Esophagus squamous epithelium (tissue), 5 donors: ENCODE data around the gene TM4SF5. TPM values are rescaled to one million over a fixed set of nuclear protein-coding genes. Genes with fewer than 3 reads are reported as not detected.

Source experiments
- DNase-seq: peaks from one replicate; lab custom pipeline; 2025; lab: John Stamatoyannopoulos, UW
- H3K27ac ChIP-seq, 4 donors: fragments of 200-600 bp; sonication (generic); one replicate each; pipeline ENCODE4 v1.5.1; 2016 to 2019; ENCODE audit warnings: mild to moderate bottlenecking in 1 of 4
- H3K27me3 ChIP-seq, 4 donors: fragments of 200-600 bp; sonication (generic); 1 replicate in 3 of 4; 2 replicates in 1 of 4; pipeline versions ENCODE4 v1.5.1 to v1.6.0; 2017 to 2021; ENCODE audit warnings: antibody characterized with exemption in 1 of 4
- H3K36me3 ChIP-seq, 3 donors: fragments of 200-600 bp; sonication (generic); one replicate each; pipeline ENCODE4 v1.5.1; 2016 to 2019
- H3K4me1 ChIP-seq, 3 donors: fragments of 200-600 bp; sonication (generic); one replicate each; pipeline ENCODE4 v1.5.1; 2017 to 2019
- H3K4me3 ChIP-seq, 4 donors: fragments of 200-600 bp; sonication (generic); 1 replicate in 3 of 4; 2 replicates in 1 of 4; pipeline ENCODE4 v1.5.1; 2016 to 2019; ENCODE audit warnings: mild to moderate bottlenecking in 2 of 4, moderate library complexity in 1 of 4
- H3K9me3 ChIP-seq, 3 donors: fragments of 200-600 bp; sonication (generic); one replicate each; pipeline ENCODE4 v1.5.1; 2016 to 2019
- CTCF ChIP-seq, 6 experiments: fragments of 450-650 bp in 4 of 6; fragments of 200-600 bp in 2 of 6; sonication (generic) in 2 of 6; IDR thresholded peaks; one replicate each; pipeline ENCODE4 v1.5.1; 2016 to 2019; ENCODE audit warnings: antibody characterized with exemption in 6 of 6, mild to moderate bottlenecking in 4 of 6, moderate library complexity in 4 of 6
- POLR2A ChIP-seq, 4 donors: fragments of 450-650 bp; IDR thresholded peaks; one replicate each; pipeline ENCODE4 v1.6.1; 2017; ENCODE audit warnings: antibody characterized with exemption in 4 of 4, mild to moderate bottlenecking in 4 of 4, moderate library complexity in 3 of 4
- WGBS, 2 donors: methylation state at CpG; one replicate each; pipeline ENCODE4 v1.1.5; 2018; 5-methylcytosine and 5-hydroxymethylcytosine counted together
- intact Hi-C: fragments of 100-400 bp; cut with DNase I; formaldehyde crosslinking; loops from one replicate; pipeline ENCODE4 v1.15.0; 2022
- total RNA-seq, 4 donors: library from RNA; depleted of rRNA; stranded (reverse); fragments of >200 nt; gene quantifications; one replicate each; pipeline ENCODE4 v1.1.0, GENCODE V29; 2016
- donor health status: DM: yes; HTN: yes; CAD: no.

The TM4SF5 gene
- total RNA-seq, 4 donors from 2014 or later, result not detected

- H3K4me1 ChIP-seq, result no peaks in the 10 kb centered on the region
- H3K27me3 ChIP-seq, result peaks cover 0 to 10% (median 0%) of the 10 kb centered on the region in 4 donors
- TF ChIP-seq POLR2A (IDR thresholded peaks at IDR 0.05) (no peak), CTCF (IDR thresholded peaks at IDR 0.05) (no peak)
- peak overlapping the region in 2 of 4 donors; percentile 29 to 64 for H3K27ac ChIP-seq
- no peaks in the 10 kb centered on the region for H3K9me3 ChIP-seq
- no peaks in the 10 kb centered on the region for H3K36me3 ChIP-seq
- 46 to 71% methylated on average over 1 to 3 of the region's 3 CpGs for WGBS, 2 donors
- H3K4me3 ChIP-seq, result no peak overlapping the region
- intact Hi-C loops, result no loop called here
- DNase-seq, result no peak
Measured at GRCh38 chr17:4764595-4764994, 7.1 kb upstream of the TM4SF5 start.

- Histone ChIP-seq H3K4me3 (no peak overlapping the region), H3K27ac (peak overlapping the region in 2 of 4 donors; percentile 50 to 67), H3K27me3 (no peaks in the 10 kb centered on the region), H3K9me3 (no peaks in the 10 kb centered on the region), H3K4me1 (no peaks in the 10 kb centered on the region), H3K36me3 (no peaks in the 10 kb centered on the region)
- 72 to 74% methylated on average over 3 of the region's 3 CpGs for WGBS, 2 donors
- intact Hi-C loops, result no loop called here
- DNase-seq, result no peak
- TF ChIP-seq CTCF (IDR thresholded peaks at IDR 0.05) (no peak), POLR2A (IDR thresholded peaks at IDR 0.05) (no peak)
Measured at GRCh38 chr17:4766201-4766600, 5.5 kb upstream of the TM4SF5 start.

GRCh38 chr17:4766723-4767122, 5.0 kb upstream of the TM4SF5 start:
- Histone ChIP-seq H3K4me1 (no peaks in the 10 kb centered on the region), H3K27me3 (peaks cover 0 to 4% (median 0%) of the 10 kb centered on the region in 4 donors), H3K9me3 (no peaks in the 10 kb centered on the region), H3K4me3 (no peak overlapping the region), H3K36me3 (no peaks in the 10 kb centered on the region), H3K27ac (peak overlapping the region in 2 of 4 donors; percentile 16 to 52)
- no peak for DNase-seq
- TF ChIP-seq POLR2A (IDR thresholded peaks at IDR 0.05), result no peak
- TF ChIP-seq CTCF (IDR thresholded peaks at IDR 0.05), result no peak
- WGBS, 2 donors, result 74 to 80% methylated on average over 7 to 9 of the region's 9 CpGs
- intact Hi-C loops, result no loop called here

GRCh38 chr17:4768298-4768697, 3.4 kb upstream of the TM4SF5 start:
- Histone ChIP-seq H3K4me3 (no peak overlapping the region), H3K36me3 (no peaks in the 10 kb centered on the region), H3K9me3 (no peaks in the 10 kb centered on the region), H3K4me1 (no peaks in the 10 kb centered on the region), H3K27me3 (peaks cover 0 to 18% (median 0%) of the 10 kb centered on the region in 4 donors), H3K27ac (no peak overlapping the region)
- DNase-seq, result no peak
- no peak for TF ChIP-seq CTCF (IDR thresholded peaks at IDR 0.05)
- TF ChIP-seq POLR2A (IDR thresholded peaks at IDR 0.05), result no peak
- intact Hi-C loops, result no loop called here
- 75 to 79% methylated on average over 5 to 6 of the region's 6 CpGs for WGBS, 2 donors

GRCh38 chr17:4769628-4770027, 2.1 kb upstream of the TM4SF5 start:
- WGBS, 2 donors, result 79 to 88% methylated on average over 2 of the region's 2 CpGs
- TF ChIP-seq POLR2A (IDR thresholded peaks at IDR 0.05) (no peak), CTCF (IDR thresholded peaks at IDR 0.05) (no peak)
- no peaks in the 10 kb centered on the region for H3K36me3 ChIP-seq
- H3K27me3 ChIP-seq, result peaks cover 0 to 27% (median 0%) of the 10 kb centered on the region in 4 donors
- H3K4me3 ChIP-seq, result no peak overlapping the region
- H3K9me3 ChIP-seq, result no peaks in the 10 kb centered on the region
- no peaks in the 10 kb centered on the region for H3K4me1 ChIP-seq
- DNase-seq, result no peak
- H3K27ac ChIP-seq, result no peak overlapping the region
- intact Hi-C loops, result no loop called here
